HG03432 (cell line): ENCODE results near the gene AKR1A1.
A peak's percentile ranks its signal among the peaks of the same experiment; 100 is the strongest.
"Not testable (repeated sequence)": the region's sequence is repeated elsewhere in the genome, so short reads cannot be mapped to it uniquely, and the experiment has no call there.

Experiments
- ATAC-seq: cut with Tn5 transposase; IDR thresholded peaks from one replicate; pipeline ENCODE4 v1.9.1; 2021; ENCODE audit warnings: mild to moderate bottlenecking, moderate library complexity; ENCODE audit not compliant: unreplicated experiment

Gene AKR1A1

DNA sequence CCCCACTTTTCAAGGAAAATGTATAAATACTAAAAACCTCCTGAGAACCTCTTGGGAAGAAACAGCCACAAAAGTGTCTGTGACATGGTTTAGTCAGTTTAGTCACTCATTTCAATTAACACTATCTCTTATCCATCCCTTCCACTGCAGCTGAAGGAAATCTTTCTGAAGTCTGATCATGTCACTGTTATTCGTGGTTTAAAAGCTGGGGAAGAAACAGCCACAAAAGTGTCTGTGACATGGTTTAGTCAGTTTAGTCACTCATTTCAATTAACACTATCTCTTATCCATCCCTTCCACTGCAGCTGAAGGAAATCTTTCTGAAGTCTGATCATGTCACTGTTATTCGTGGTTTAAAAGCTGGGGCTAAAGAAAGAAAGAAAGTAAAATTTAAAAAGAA is 27.1 kb upstream of the AKR1A1 start:
- not testable (repeated sequence) for ATAC-seq

DNA sequence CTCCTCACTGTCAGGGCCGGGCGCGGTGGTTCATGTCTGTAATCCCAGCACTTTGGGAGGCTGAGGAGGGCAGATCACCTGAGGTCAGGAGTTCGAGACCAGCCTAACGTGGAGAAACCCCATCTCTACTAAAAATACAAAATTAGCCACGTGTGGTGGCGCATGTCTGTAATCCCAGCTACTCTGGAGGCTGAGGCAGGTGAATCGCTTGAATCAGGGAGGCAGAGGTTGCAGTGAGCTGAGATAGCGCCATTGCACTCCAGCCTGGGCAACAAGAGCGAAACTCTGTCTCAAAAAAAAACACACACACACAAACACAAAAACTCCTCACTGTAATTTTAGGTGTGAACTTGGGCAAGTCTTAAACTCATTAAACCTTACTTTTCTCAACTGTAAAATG is 26.7 kb upstream of the AKR1A1 start:
- not testable (repeated sequence) for ATAC-seq

DNA sequence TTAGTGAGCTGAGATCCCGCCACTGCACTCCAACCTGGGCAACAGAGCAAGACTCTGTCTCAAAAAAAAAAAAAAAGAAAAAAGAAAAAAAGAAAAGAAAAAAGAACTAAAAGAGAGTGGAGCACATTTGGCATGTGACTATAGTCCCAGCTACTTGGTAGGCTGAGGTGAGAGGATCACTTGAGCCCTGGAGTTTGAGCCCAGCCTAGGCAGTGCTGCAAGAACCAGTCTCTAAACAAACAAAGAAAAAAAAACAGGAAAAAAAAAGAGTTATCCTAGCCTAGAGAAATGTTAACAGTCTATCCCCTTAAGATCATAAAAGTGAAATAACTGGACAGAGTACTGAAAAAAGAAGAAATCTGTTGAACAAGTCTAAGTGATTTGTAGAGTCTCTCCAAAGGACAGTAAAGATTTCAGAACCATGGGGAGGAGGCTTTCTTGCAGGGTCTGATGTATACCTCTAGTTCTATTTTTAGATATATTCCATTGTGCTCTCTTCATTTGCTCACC is 24.4 kb upstream of the AKR1A1 start:
- ATAC-seq, result no peak

DNA sequence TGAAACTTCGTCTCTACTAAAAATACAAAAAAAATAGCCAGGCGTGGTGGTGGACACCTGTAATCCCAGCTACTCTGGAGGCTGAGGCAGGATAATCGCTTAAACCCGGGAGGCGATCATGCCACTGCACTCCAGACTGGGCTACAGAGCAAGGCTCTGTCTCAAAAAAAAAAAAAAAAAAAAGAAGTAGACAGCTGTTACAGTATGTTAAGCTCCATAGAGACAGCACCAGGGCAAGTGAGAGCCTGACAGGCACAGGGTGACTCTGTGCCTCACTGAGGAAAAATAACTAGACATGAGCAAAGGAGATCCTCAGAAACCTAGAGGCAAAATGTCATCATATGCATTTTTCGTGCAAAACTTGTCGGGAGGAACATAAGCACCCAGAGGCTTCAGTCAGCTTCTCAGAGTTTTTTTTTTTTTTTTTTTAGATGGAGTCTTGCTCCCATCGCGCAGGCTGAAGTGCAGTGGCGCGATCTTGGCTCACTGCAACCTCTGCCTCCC is 19.9 kb upstream of the AKR1A1 start:
- no peak for ATAC-seq

DNA sequence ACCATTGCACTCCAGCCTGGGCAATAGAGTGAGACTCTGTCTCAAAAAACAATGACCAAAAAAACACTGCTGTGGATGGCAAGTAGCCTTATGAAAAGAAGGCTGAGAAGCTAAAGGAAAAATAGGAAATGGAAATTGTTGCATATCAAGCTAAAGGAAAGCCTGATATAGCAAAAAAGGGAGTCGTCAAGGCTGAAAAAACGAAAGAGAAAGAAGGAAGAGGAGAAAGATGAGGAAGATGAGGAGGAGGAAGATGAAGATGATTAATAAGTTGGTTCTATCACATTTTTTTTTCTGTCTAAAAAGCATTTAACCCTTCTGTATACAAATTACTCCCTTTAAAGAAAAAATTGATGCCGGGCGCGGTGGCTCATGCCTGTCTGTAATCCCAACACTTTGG is 18.8 kb upstream of the AKR1A1 start:
- no peak for ATAC-seq

DNA sequence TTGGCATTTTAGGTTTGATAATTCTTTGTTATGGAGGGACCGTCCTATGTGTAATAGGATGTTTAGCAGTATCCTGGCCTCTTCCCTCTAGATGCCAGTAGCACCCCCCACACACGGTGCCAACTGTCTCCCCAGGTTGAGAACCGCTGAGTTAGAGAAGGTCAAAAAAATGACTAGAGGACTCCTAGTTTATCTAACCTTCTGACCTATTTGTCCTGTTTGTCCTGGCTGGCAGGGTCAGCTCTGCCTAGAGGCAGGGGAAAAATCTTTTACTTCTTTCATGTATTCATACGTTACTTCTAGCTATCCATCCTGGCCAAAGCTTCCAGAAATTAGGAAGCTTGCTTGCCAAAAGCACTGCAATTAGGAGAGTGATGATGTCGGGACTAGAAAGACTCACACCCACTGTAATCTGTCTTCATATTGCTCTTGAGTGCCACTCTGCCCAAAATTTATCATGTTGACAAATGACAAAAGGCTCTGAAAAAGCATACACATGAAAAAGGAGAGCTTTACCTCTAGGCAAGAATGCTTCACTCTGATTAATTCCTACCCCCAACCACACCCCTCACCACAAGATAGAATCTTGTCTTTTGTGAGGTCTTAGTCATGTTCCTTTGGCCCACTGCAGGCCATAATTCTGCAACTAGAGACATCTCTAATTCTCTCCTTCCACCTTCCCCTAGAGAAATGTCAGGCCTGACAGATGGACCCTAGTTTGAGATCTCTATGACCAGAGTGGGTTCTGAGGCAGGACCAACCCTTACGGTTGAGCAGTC is 14.4 kb upstream of the AKR1A1 start:
- ATAC-seq, result no peak

DNA sequence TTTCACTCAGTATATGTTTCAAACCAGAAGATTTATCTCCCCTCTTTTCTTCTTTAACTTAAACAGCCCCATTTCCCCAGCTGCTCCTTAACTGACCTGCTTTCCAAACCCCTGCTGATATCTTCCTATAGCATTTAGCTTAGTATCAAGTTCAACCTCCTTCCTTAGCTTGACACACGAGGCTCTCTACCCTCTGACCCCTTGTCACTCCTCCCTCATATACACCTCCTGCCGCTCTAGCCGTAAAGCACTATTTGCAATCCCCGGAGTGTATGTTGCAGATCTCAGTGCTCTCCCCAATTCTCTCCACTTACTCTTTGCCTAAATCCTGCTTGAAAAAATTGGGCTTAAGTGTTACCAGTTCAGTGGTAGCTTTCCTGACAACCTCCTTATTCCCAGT is 13.7 kb upstream of the AKR1A1 start:
- ATAC-seq, result no peak

DNA sequence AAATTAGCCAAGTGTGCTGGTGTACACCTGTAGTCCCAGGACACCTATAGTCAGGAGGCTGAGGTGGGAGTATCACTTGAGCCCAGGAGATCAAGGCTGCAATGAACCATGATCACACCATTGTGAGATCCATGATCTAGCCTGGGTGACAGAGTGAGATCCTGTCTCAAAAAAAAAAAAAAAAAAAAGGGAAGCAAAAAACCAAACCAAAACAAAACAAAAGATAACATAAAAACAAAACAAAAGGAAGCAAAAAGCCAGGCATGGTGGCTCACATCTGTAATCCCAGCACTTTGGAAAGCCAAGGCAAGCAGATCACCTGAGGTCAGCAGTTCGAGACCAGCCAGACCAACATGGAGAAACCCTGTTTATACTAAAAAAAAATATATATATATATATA is 9.4 kb upstream of the AKR1A1 start:
- no peak for ATAC-seq

GRCh38 chr1:45542591-45542990 is 8.0 kb upstream of the AKR1A1 start:
- no peak for ATAC-seq

GRCh38 chr1:45543581-45544417 is 6.8 kb upstream of the AKR1A1 start:
- peak; percentile 68 for ATAC-seq

GRCh38 chr1:45544530-45544929 is 6.1 kb upstream of the AKR1A1 start:
- no peak for ATAC-seq

- ATAC-seq, result peak; percentile 63
These were observed 5.6 kb upstream of the AKR1A1 start for GRCh38 chr1:45545019-45545493.

- no peak for ATAC-seq
These were observed 4.9 kb upstream of the AKR1A1 start for GRCh38 chr1:45545553-45546310.

- no peak for ATAC-seq
These were observed 1.1 kb downstream of the AKR1A1 start for GRCh38 chr1:45551684-45552083.

GRCh38 chr1:45552331-45552730 is 1.7 kb downstream of the AKR1A1 start:
- ATAC-seq, result no peak

DNA sequence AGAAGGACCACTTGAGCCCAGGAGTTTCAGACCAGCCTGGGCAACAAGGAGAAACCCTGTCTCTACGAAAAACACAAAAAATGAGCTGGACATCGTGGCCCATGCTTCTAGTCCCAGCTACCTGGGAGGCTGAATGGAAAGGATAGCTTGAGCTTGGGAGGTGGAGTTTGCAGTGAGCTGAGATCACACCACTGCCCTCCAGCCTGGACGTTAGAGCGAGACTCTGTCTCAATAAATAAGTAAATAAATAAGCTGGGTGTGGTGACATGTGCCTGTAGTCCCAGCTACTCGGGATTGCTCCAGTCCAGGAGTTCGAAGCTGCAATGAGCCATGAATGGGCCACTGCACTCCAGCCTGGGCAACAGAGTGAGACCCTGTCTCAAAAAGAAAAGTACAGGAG is 3.6 kb downstream of the AKR1A1 start:
- ATAC-seq, result no peak

DNA sequence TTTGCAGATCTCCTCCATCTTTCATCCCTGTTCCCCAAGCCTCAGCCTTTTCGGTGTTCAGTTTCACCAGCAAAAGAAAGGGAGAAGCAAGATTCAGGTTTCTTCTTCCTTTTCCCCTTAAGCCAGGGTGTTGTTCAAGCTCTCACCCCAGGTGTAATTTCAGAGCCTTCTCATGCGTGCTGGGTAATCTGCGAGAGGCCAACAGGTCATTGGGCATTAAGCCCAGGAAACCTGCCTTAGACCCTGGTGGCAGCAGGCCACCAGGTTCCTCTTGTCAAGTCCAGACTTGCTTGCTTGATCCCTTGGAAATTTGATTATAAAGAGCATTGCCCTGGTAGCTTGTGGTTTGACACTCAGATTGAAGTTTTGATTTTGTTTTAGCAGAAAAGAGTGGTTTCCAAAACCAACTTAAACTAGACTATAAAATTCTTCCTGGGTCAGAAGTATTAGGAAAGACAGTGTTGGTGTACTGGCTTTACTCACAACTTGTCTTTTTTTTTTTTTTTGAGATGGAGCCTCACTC is 6.9 kb downstream of the AKR1A1 start:
- no peak for ATAC-seq

- no peak for ATAC-seq
These were observed 13.2 kb downstream of the AKR1A1 start for GRCh38 chr1:45563843-45564242.

DNA sequence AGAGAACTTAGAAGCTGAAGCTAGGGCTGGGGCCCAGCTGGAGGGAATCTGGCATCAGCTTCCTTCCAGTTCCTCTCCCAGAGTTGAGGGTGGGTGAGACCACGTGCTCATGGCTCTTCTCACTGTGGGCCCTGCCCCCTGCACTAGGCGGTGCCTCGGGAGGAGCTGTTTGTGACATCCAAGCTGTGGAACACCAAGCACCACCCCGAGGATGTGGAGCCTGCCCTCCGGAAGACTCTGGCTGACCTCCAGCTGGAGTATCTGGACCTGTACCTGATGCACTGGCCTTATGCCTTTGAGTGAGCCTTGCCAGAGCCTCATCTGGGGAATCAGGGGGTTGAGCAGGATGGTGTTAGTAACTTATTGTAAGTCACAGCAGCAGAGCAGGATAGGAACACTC is 16.1 kb downstream of the AKR1A1 start:
- ATAC-seq, result no peak

DNA sequence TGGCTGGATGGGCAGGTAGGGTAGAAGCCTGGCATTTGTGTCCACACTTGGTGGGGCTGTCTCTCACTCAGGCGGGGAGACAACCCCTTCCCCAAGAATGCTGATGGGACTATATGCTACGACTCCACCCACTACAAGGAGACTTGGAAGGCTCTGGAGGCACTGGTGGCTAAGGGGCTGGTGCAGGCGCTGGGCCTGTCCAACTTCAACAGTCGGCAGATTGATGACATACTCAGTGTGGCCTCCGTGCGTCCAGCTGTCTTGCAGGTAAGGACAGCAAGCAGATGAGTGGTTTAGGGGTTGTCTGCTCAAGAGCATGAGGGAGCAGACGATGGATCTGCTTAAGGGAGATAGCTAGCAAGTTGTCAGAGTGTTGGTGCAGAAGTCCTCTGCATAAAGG is 17.3 kb downstream of the AKR1A1 start:
- ATAC-seq, result no peak

- no peak for ATAC-seq
These were observed 17.8 kb downstream of the AKR1A1 start for GRCh38 chr1:45568421-45568820.
